HG03039 (cell line): Measurements from ENCODE around the gene SLC37A1.

ENCODE experiments used
- ATAC-seq: cut with Tn5 transposase; IDR thresholded peaks from one replicate; pipeline ENCODE4 v1.9.1; 2021; ENCODE audit warnings: mild to moderate bottlenecking, moderate library complexity; ENCODE audit not compliant: unreplicated experiment

The SLC37A1 gene

GRCh38 chr21:42478504-42478903, 35.1 kb upstream of the SLC37A1 start:
- no peak for ATAC-seq

GRCh38 chr21:42479582-42479981, 34.1 kb upstream of the SLC37A1 start:
- no peak for ATAC-seq

GRCh38 chr21:42480736-42481135, 32.9 kb upstream of the SLC37A1 start:
- no peak for ATAC-seq

- no peak for ATAC-seq
Observed at GRCh38 chr21:42481169-42481568, 32.5 kb upstream of the SLC37A1 start.

GRCh38 chr21:42484966-42485365, 28.7 kb upstream of the SLC37A1 start:
- no peak for ATAC-seq

- ATAC-seq = no peak
Observed at GRCh38 chr21:42486072-42486471, 27.6 kb upstream of the SLC37A1 start.

GRCh38 chr21:42486531-42486930, 27.1 kb upstream of the SLC37A1 start:
- no peak for ATAC-seq

- no peak for ATAC-seq
Observed at GRCh38 chr21:42489006-42489563, 24.6 kb upstream of the SLC37A1 start.

GRCh38 chr21:42489991-42490390, 23.7 kb upstream of the SLC37A1 start:
- ATAC-seq = no peak

GRCh38 chr21:42490720-42491119, 22.9 kb upstream of the SLC37A1 start:
- ATAC-seq = no peak

- ATAC-seq = no peak
Observed at GRCh38 chr21:42491328-42491727, 22.3 kb upstream of the SLC37A1 start.

- ATAC-seq = no peak
Observed at GRCh38 chr21:42492201-42492600, 21.5 kb upstream of the SLC37A1 start.

- ATAC-seq = no peak
Observed at GRCh38 chr21:42493109-42494060, 20.3 kb upstream of the SLC37A1 start.

- ATAC-seq = no peak
Observed at GRCh38 chr21:42495027-42495426, 18.6 kb upstream of the SLC37A1 start.

GRCh38 chr21:42495765-42496119, 17.9 kb upstream of the SLC37A1 start:
- ATAC-seq = no peak

- ATAC-seq = peak; percentile 98
Observed at GRCh38 chr21:42496120-42496838, 17.4 kb upstream of the SLC37A1 start, which contains the start of gene RSPH1. RSPH1 (minus strand) TSS chr21:42496224; CDS start chr21:42496186, 38 bp downstream.

GRCh38 chr21:42496839-42497202, 16.8 kb upstream of the SLC37A1 start:
- no peak for ATAC-seq

- ATAC-seq = no peak
Observed at GRCh38 chr21:42498012-42498411, 15.6 kb upstream of the SLC37A1 start.

GRCh38 chr21:42499444-42500112, 14.1 kb upstream of the SLC37A1 start:
- ATAC-seq = no peak

GRCh38 chr21:42500225-42500624, 13.4 kb upstream of the SLC37A1 start:
- ATAC-seq = no peak

GRCh38 chr21:42500736-42501135, 12.9 kb upstream of the SLC37A1 start:
- no peak for ATAC-seq
